T-helper 2 cell (primary cell): Measurements from ENCODE around the gene ZNF619.
A peak's percentile ranks its signal among the peaks of the same experiment; 100 is the strongest.
"Not testable (repeated sequence)": the region's sequence is repeated elsewhere in the genome, so short reads cannot be mapped to it uniquely, and the experiment has no call there.

Experiments used
- DNase-seq, 5 experiments: peaks; one replicate each; pipeline versions ENCODE4 v3.0.0 to v3.0.0-alpha.2; 2012 to 2022
- total RNA-seq, 2 donors: gene quantifications; one replicate each; lab custom pipeline; 2026; lab: John Stamatoyannopoulos, UW

Gene ZNF619
- 2.5 to 12.5 reads per million in 2 donors for total RNA-seq

DNA sequence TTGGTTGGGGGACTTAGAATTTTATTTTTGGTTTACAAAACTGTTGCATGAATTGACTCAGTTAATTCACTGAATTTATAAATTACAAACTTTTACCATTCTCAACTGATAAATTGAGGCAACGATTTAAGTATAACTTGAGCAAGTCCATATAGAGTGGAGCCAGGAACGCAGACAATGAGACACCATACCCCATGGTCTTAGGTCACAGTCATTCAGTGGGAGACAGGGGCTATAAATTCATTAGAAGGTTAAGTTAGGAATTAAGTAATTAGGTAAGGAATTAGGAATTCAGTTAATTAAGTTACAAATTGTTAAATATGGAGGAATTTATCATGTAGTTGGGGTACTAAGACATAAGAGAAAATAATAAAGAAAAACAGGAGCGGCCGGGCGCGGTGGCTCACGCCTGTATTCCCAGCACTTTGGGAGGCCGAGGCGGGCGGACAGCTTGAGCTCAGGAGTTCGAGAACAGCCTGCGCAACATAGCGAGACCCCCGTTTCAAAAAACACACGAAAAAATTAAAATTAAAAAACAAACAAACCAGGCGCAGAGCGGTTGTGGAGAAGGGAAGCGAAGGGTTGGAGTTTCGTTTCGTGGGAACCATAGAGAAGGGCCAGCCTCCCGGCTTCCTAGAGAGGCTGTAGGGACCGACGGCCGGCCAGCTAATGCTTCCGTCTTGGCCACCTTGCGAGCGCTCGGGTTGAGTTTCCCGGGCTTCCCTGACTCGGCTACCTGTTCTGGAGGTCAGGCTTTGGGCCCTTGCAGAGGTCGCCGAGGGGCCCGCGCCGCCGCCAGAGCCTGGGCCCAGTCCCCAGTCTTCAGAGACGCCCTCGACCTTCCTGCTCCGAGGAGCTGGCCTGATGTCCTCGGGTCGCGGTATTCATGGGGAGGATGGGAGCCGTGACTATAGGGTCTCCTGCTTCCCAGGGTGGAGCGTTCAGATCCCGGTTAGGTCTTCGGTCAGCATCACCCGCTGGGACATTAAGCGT is at the start of gene ZNF619:
Gene ZNF619 (plus strand): TSS at position 645 of the 993 bp plus-strand sequence. CDS start 858 bp downstream, outside the sequence.
- DNase-seq = peak in 4 of 5 experiments; percentile 20 to 71 (median 40)

DNA sequence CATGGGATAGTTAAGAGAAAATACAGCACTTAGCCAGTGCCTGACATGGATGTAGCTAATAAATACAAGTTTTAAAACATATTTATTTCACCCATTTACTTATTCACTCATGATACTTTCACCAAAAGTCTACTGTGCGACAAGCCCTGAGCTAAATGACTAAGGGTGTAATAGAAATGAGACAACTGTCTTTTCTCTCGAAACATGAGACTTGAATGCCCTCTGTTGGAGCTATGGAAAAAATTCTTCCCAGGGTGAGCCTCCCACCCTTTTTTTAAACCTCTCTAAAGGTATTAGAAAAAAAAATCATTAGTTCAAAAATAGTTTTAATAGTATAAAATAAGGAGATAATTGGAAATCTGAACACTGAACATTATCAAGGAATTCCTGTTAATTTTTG is 44.1 kb upstream of the ZNF619 start:
- DNase-seq = no peak

DNA sequence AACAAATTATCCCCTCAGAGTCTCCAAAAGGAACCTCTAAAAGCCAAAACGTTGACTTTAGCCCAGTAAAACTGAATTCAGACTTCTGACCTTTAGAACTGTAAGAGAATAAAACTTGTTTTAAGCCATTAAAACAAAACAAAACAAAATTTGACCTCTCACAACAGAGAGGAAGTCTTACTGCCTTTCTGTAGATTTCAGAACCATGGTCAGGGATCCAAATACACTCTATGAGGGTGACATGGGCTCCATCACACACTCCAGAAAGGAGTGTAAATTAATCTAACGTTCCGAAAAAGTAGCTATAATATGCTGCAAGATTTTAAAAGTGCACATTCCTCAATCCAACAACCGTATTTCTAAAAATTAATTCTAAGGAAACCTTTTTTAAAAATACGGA is 39.0 kb upstream of the ZNF619 start:
- DNase-seq = no peak

DNA sequence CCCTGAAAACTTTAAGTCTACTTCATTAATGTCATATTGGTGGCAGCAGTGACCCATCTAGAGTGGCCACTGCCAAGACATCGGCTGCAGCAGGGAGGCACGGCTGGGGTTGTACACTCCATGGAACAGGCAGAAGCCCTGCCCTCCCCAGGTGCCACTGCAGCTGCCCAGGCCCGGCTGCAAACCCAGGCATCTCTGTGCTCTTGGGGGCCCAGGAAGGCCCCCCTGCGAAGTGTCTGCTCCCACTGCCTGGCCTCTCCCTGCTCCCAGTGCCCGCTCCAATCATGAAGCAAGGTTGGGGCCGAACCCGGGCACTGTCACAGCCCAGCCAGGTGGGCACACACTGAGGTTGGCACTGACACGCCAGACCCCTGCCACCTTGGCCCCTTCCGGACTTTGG is 31.9 kb upstream of the ZNF619 start:
- no peak for DNase-seq

DNA sequence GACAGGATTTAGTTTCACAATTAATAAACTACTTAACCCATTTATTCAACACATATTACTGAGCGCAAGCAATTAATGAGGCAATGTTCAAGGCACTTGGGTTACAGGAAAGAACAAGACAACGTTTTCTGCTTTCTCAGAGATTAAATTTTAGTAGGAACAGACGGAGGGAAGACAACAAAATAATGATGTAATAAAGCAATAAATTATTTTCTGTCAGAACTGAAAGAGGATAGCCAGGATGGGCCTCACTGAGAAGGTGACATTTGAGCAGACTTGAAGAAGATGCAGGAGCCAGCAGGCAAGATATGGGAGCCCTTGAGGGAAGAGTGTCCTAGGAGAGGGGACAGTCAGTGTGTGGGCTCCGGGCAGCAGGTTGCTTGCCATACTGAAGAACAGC is 31.0 kb upstream of the ZNF619 start:
- no peak for DNase-seq

DNA sequence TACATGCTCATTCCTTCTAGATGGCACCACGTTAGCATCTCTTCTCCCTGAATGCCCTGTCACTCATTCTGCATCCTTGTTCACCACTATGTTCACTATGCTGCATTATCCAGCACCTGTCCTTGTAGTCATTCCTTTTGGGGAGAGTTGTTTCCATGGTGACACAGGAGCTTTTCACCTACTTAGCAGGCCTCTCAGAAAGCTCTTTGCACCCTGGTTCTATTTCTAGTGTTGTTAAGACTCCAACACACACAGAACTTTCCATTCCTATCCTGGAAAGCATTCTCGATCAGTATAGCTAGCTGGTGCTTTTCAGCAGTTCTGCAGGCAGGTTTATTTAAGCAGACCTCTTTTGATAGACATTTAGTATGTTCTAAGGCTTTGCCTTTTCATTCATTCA is 26.5 kb upstream of the ZNF619 start:
- no peak for DNase-seq

DNA sequence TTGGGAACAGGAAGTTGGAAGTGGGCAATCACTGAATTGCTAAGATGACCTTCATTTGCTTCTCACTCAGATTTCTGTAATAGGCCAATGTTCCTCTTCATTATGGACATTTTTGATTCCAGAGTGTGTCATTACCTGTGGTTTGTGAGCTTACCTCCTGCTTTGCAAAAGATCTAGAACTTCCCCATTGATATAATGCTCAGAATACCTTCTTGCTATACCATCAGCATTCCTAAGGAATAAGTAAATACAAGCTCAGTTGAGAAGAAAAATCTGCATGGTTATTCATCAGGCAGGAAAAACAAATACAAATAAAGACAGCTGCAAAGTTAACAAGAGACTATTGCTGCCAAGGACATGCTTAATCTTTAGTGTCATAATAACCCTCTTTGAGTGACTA is 25.4 kb upstream of the ZNF619 start:
- DNase-seq = no peak

DNA sequence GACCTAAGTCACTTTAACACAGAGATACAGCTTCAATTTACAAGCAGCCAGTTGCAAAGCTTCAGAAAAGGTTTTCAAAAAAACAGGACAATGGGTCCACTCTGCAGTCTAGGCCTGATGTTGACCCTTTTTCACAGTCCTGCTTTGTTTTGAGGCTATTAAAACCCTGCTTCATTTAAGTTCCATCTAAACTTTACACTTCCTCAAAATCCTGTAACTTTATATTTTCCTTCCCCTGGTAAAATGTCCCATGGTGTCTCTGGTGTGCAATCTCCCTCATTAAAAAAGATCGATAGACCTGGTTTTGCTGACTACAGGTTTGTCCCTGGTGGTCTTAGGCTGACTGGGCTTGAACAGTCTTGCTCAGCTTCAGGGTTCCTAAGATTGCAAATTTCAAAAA is 24.9 kb upstream of the ZNF619 start:
- no peak for DNase-seq

DNA sequence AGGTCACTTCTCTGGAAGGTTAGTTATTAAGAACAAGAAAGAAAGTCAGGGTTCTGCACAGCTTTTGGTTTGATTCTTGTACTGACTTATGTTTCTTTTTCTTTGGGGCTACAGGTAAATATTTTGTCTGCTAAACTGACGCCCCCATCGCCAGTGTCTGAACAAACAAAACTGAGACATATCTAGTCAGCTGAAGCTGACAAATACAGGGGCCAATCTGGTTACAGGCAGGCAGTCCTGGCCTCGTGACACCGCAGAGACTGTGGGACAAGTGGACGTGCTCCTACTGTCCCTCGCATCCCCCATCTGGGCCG is 24.4 kb upstream of the ZNF619 start:
- DNase-seq = no peak

DNA sequence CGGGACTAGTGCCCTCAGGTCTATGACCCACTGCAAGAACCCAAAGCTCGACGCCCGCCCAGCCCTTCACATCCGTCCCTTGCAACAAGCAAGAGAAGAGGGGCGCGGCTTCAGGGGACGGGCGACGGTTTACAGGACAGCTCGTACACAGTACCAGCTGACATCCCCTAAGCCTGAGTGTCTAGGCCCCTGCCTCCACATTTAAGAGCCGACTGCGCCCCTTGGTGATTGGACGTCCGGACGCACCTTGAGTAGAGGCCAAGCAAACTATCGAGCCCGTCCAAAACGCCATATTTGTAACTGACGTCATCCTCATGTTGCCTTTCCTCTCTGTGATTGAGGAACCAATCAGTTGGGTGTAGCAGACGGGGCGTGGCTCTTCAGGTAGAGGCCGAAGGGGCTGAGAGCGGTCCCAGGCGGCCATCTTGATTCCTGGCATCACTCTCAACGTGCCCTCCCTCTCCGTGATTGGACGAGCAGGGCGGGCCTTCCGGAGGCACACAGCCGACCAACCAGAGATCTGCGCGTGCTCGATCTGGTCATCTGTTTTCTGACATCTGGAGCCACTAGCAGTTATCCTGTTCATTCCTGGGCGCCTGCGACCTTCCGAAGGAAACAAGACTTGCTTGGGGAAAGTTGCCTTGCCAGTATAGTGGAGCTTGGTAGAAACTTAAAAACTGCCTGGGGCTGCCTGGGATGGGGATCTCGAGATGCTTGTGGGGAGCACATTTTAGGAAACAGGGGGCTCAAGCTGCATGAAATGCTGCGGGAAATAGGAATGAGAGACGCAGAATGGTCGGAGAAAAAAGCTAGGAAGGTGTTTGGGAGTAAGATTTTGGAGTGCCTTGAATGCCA is 23.8 kb upstream of the ZNF619 start:
- peak; percentile 84 to 99 (median 94) for DNase-seq

DNA sequence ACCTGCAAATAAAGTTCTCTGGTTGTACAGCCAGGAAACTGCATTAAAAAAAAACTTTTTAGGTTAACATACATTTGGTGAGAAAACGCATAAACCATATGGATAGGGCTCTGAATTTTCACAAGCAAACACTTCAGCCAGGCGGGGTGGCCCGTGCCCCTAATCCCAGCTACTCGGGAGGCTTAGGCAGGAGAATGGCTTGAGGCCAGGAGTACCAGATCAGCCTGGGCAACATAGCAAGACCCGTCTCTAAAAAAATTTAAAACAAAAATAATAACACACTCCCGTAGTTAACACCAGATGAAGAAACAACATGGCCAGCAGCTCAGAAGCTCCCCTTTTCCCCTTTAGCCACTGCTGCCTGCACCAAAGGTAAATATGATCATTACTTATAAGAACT is 23.0 kb upstream of the ZNF619 start:
- no peak for DNase-seq

DNA sequence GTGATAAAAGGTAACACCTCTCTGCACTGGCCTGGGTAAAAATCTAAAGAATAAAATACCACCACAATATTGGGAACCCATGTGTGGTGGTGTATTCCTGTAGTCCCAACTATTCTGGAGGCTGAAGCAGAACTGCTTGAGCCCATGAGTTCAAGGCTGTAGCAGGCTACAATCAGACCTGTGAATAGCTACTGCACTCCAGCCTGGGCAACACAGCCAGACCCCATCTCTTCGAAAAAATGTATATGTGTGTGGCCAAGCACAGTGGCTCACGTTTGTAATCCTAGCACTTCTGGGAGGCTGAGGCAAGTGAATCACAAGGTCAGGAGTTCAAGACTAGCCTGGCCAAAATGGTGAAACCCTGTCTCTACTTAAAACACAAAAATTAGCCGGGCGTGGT is 21.6 kb upstream of the ZNF619 start:
- no peak for DNase-seq

DNA sequence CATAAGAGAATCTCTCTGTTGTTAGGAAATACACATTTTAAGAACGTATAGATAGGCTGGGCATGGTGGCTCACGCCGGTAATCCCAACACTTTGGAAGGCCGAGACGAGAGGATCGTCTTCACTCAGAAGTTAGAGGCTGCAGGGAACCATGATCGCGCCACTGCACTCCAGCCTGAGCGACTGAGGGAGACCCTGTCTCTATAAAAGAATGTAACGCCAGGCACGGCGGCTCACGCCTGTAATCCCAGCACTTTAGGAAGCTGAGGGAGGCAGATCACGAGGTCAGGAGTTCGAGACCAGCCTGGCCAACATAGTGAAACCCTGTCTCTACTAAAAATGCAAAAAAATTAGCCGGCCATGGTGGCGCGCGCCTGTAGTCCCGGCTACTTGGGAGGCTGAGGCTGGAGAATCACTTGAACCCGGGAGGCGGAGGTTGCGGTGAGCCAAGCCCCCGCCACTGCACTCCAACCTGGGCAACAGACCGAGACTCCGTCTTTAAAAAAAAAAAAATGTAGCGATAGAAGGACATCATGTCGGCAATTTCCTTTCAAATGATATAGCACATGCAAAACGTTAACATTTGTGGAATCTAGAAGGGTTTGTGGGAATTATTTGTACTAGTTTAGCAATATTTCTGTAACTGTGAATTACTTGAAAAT is 20.5 kb upstream of the ZNF619 start:
- no peak for DNase-seq

DNA sequence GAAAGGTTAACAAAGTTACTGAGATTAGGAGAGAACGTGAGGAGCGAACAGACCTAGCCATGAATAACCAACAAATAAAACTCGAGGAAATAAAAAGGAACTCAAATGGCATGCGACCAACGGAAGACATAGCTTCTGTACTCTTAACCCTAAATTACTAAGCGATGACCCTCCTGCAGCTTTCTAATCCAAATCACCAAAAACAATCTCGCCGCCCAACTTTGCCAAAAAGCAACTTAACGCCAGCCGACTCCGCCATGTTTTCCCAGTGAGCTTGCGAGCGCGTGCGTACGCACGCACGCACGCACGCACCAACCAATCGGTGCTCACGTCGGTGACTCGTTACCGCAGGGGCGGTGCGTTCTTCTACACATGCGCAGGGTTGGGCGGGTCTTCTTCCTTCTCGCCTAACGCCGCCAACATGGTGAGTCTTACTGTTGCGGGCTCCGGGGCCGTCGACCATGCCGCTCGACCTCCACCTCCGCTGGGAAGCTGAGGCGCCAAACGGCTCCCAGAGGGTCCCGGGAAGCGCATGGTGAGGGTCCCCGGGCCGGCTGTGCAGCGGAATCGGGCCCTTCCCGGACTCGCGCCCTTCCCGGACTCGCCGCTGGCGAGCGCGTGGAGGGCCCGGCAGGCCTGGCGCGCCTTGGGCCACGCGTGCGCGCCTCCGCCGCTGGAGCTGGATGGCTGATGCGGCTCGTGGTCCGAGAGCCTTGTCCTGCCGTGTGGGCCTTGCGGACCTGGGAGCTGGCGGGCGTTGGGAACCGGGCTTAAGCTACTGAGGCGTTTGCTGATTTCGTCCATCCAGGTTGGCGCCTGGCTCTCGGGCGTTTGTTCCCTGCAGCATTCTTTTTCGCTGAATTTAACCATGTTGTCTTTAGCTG is 19.7 kb upstream of the ZNF619 start, which contains the start of gene RPL14:
Gene RPL14 (plus strand): TSS at position 400 of the 884 bp plus-strand sequence. CDS start 133 bp downstream, at position 533.
- DNase-seq = peak; percentile 85 to 98 (median 94)

DNA sequence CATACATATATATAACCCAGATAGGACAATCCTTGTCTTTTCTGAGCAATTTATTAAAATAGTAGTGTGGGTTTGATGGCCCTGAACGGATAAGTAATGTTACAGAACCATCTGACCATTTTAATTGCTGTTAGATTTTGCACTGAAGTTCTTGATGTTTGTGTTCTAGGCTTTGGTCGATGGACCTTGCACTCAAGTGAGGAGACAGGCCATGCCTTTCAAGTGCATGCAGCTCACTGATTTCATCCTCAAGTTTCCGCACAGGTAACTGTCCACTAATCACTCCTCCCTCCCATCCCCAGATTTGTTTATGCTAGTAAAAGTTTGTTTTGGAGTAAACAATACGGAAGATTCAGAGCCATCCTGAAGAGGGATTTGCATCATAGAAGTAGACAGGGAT is 18.4 kb upstream of the ZNF619 start:
- DNase-seq = no peak

DNA sequence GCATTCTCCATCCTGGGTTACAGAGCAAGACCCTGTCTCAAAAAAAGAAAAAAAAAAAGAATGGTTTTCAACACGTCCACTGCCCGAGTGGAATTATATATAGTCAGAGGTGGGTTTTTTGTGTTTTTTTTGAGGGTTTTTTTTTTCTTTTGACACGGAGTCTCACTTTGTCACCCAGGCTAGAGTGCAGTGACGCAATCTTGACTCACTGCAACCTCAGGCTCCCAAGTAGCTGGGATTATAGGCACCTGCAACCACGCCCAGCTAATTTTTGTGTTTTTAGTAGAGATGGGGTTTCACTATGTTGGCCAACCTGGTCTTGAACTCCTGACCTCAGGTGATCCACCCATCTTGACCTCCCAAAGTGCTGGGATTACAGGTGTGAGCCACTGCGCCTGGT is 16.4 kb upstream of the ZNF619 start:
- not testable (repeated sequence) for DNase-seq

DNA sequence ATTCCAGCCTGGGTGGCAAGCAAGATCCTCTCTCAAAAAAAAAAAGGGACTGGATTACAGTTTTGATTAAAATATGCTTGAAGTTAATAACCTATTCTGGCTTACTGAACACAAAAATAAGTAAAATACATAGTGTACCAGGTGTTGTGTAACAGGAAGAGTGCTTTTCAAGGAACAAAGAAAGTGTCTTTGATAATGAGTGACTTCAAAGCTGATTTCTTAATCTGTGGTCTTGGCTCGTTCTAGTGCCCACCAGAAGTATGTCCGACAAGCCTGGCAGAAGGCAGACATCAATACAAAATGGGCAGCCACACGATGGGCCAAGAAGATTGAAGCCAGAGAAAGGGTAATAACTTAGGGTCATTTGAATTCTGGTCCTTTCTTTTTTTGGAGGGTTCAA is 15.8 kb upstream of the ZNF619 start:
- DNase-seq = no peak

DNA sequence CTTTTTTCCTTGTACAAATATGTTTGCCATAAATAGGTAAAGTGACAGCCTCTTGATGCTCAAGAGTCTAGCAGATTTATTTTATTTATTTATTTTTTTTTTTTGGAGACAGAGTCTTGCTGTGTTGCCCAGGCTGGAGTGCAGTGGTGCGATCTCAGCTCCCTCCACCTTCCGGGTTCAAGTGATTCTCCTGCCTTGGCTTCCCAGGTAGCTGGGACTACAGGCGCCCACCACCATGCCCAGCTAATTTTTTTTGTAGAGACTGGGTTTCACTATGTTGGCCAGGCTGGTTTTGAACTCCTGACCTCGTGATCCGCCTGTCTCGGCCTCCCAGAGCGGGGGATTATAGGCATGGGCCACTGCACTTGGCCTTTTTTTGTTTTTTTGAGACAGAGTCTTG is 14.1 kb upstream of the ZNF619 start:
- not testable (repeated sequence) for DNase-seq

DNA sequence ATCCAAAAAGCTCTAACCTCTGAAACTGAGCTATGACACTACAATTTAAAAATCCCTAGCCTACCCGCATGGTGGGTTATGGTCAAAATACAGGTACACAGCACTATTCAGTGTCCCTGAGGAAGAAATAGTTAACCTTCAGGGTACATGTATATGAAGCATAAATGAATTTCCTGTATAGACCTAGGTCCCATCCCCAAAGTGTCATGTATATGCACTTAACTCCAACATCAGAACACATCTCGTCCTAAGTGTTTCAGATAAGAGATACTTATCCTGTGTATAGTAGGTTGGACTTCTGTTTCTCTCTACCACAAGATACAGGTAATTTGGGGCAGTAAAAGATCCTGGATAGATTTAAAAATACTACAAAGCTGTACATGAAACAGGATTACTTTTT is 13.3 kb upstream of the ZNF619 start:
- DNase-seq = no peak

DNA sequence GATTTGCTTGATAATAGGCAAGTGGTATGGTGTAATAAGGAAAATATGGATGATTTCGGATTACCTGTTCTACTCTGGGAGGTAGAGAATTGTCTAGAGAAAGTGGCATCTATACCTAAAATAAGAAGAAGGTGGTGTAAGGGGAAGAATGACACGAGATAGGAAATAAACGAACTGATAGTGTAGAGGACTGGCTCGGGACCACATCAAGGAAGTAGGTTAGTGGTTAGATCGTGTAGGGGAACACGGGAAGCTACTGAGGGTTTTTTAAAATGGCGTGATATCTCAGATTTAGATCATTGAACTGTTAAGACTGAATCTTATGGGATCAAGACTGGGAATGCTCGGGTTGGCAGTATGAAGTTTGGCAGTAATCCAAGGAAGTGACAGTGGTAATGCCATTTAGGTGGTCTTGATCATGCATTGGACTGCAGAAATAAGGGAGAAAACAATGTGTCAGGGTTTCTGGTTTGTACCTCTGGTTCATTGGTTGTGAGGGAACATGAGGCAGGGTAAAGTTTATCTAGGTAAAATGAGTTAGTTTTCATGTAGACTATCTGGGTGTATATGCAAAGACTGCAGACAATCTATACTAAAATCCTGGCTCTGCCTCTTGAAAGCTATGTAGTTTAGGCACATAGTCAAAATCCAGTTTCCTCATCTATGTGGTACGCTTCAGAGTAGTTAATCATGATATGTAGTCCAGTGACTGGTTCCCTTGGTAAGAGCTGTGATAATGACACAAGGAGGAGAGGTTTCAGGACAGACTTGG is 12.4 kb upstream of the ZNF619 start:
- DNase-seq = peak in 3 of 5 experiments; percentile 17 to 64 (median 54)

DNA sequence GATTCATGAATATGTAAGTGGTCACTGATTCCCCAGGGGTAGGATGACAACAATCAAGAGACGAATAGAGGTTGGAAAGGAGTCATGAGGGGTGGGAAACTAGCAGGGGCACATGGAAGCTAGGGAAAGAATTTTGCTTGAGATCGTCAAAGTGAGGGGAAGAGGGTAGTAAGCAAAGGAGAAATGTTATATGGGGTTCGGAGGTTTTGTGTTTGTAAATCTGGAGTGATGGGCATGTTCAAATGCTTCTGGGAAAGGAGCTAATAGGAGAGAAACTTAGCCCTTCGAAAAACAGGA is 11.9 kb upstream of the ZNF619 start:
- no peak for DNase-seq
